Measurements from ENCODE around the gene LATS2. TPM values are rescaled to one million over a fixed set of nuclear protein-coding genes. Genes with fewer than 3 reads are reported as not detected.
"Not testable (repeated sequence)": the region's sequence is repeated elsewhere in the genome, so short reads cannot be mapped to it uniquely, and the experiment has no call there.

The LATS2 gene
- total and polyA plus RNA-seq, 8 donors: 3.4 to 21.4 (median 7.7) TPM

GRCh38 chr13:20960663-20961309 is 100.6 kb downstream of the LATS2 start:
- H3K4me3 ChIP-seq: no peak overlapping the region
- TF ChIP-seq POLR2AphosphoS5 (IDR thresholded peaks at IDR 0.05) (no peak), EP300 (IDR thresholded peaks at IDR 0.05) (no peak), POLR2A (IDR thresholded peaks at IDR 0.05) (no peak), CTCF (IDR thresholded peaks at IDR 0.05) (no peak)
- no peaks in the 10 kb centered on the region for H3K9me3 ChIP-seq
- intact Hi-C loops (cut with DNase I; ENCODE audit: low total_unique reads): no loop called here
- WGBS, 5 donors: 33 to 42% (median 37%) methylated on average over 14 of the region's 14 CpGs
- peaks cover 0 to 7% (median 0%) of the 10 kb centered on the region in 3 donors for H3K27me3 ChIP-seq
- no peak for DNase-seq
- H3K36me3 ChIP-seq: no peaks in the 10 kb centered on the region
- H3K4me1 ChIP-seq: peaks cover 0 to 5% (median 2%) of the 10 kb centered on the region in 4 donors
- H3K27ac ChIP-seq: no peak overlapping the region

- peaks cover 0 to 24% (median 0%) of the 10 kb centered on the region in 3 donors for H3K27me3 ChIP-seq
- H3K36me3 ChIP-seq; intact Hi-C loops (cut with DNase I; ENCODE audit: low total_unique reads); DNase-seq; H3K27ac ChIP-seq; H3K4me1 ChIP-seq; H3K4me3 ChIP-seq; H3K9me3 ChIP-seq: not testable (repeated sequence)
- 85 to 92% (median 90%) methylated on average over 10 of the region's 10 CpGs for WGBS, 5 donors
These were observed 104.3 kb downstream of the LATS2 start for GRCh38 chr13:20957049-20957620.

- intact Hi-C loops (cut with DNase I; ENCODE audit: low total_unique reads): no loop called here
- Histone ChIP-seq H3K9me3 (no peaks in the 10 kb centered on the region), H3K4me3 (no peak overlapping the region), H3K36me3 (no peaks in the 10 kb centered on the region), H3K27me3 (peaks cover 0 to 30% (median 0%) of the 10 kb centered on the region in 3 donors), H3K4me1 (no peaks in the 10 kb centered on the region), H3K27ac (no peak overlapping the region)
- 89 to 92% (median 91%) methylated on average over 6 of the region's 6 CpGs for WGBS, 5 donors
- TF ChIP-seq POLR2A (IDR thresholded peaks at IDR 0.05) (no peak), EP300 (IDR thresholded peaks at IDR 0.05) (no peak), POLR2AphosphoS5 (IDR thresholded peaks at IDR 0.05) (no peak), CTCF (IDR thresholded peaks at IDR 0.05) (no peak)
- no peak for DNase-seq
These were observed 105.9 kb downstream of the LATS2 start for GRCh38 chr13:20955496-20955895.

GRCh38 chr13:20953245-20953931 is 108.0 kb downstream of the LATS2 start:
- Histone ChIP-seq H3K27me3 (peaks cover 0 to 25% (median 0%) of the 10 kb centered on the region in 3 donors), H3K36me3 (no peaks in the 10 kb centered on the region)
- DNase-seq: no peak

More at GRCh38 chr13:20953245-20953931, 108.0 kb downstream of the LATS2 start:
- H3K27ac ChIP-seq: no peak overlapping the region
- no peaks in the 10 kb centered on the region for H3K4me1 ChIP-seq
- no peak overlapping the region for H3K4me3 ChIP-seq
- 38 to 54% (median 46%) methylated on average over 16 of the region's 16 CpGs for WGBS, 5 donors
- H3K9me3 ChIP-seq: no peaks in the 10 kb centered on the region
- TF ChIP-seq POLR2A (IDR thresholded peaks at IDR 0.05) (no peak), CTCF (IDR thresholded peaks at IDR 0.05) (no peak), POLR2AphosphoS5 (IDR thresholded peaks at IDR 0.05) (no peak), EP300 (IDR thresholded peaks at IDR 0.05) (no peak)
- intact Hi-C loops (cut with DNase I; ENCODE audit: low total_unique reads): no loop called here
